HG03520 (cell line): Measurements from ENCODE around the gene PCDH12.

Source experiments
- ATAC-seq: cut with Tn5 transposase; IDR thresholded peaks from one replicate; pipeline ENCODE4 v1.9.1; 2021; ENCODE audit warnings: mild to moderate bottlenecking, moderate library complexity; ENCODE audit not compliant: unreplicated experiment

PCDH12 gene

GRCh38 chr5:141910271-141910673 lies 47.7 kb downstream of the PCDH12 start:
- ATAC-seq = no peak

GRCh38 chr5:141909212-141909611 lies 48.8 kb downstream of the PCDH12 start:
- ATAC-seq = no peak

- ATAC-seq = no peak
Observed at GRCh38 chr5:141908796-141909195, 49.2 kb downstream of the PCDH12 start.

- ATAC-seq = no peak
Observed at GRCh38 chr5:141906972-141907371, 51.0 kb downstream of the PCDH12 start.

- ATAC-seq = no peak
Observed at GRCh38 chr5:141906517-141906916, 51.5 kb downstream of the PCDH12 start.

- no peak for ATAC-seq
Observed at GRCh38 chr5:141904551-141904950, 53.5 kb downstream of the PCDH12 start.

GRCh38 chr5:141903261-141903660 lies 54.7 kb downstream of the PCDH12 start:
- ATAC-seq = no peak

GRCh38 chr5:141902015-141902814 lies 55.8 kb downstream of the PCDH12 start:
- ATAC-seq = no peak

GRCh38 chr5:141898448-141899049 lies 59.5 kb downstream of the PCDH12 start:
- no peak for ATAC-seq

GRCh38 chr5:141897425-141897824 lies 60.6 kb downstream of the PCDH12 start:
- no peak for ATAC-seq
